SIG-M5 treated with dmso at 0.1 percent for 504 hours (cell line): Measurements from ENCODE around the gene SLC4A2.

Experiments
- DNase-seq: peaks from one replicate; lab custom pipeline; 2025; ENCODE audit not compliant: unreplicated experiment; lab: John Stamatoyannopoulos, UW

SLC4A2 gene

DNA sequence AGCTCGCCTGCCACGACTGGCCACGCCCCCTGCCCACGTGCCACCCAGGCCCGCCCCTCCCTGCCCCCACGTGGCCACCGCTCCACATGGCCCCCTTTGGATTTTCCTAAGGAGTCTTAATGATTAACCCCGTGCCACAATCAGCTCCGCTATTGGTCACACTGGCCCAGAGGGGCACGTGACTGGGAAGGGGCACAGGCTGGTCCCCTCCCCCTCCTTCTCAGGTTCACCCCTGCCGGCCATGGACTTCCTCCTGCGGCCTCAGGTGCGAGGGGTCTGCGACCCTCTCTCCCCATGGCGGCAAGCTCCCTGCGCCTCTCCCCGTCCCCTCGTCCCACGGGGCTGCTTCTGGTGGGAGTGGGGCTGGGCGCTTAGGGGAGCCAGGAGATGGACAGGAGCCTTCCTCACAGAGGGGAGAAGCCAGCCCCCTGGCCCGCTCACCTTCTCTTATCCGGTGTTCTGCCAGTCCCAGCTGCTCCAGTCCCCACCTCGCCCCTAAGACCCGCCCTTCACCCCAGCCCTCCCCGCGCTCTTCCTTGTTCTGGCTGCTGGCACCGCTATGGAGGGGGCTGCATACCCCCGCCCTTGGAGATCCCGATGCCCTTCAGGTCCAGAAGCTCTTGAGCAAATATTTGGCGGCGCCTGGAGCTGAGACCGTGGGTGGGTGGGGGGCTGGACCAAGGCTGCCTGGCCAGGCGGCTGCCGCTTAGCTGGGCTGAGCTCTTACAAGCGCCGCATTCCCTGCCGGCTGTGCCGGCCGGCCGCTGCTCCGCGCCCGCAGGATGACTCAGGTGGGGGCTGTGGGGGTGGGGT is 3.2 kb downstream of the SLC4A2 start:
- no peak for DNase-seq

DNA sequence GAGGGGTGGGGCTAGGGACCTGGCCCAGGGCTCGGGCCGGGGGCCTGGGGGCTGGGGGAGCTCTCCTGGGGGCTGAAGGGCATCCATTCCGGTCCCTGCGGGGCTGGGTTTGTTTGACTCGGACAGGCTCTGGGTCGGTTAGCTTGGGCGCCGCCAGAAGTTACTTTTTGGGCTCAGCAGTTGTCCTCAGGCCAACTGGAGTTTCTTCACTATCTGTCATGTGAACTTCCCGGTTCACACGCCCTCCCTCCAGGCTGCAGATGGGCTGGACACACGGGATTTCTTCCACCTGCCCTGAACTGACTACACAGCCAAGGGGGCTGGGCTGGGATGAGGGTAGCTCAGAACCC is 3.8 kb downstream of the SLC4A2 start:
- no peak for DNase-seq

DNA sequence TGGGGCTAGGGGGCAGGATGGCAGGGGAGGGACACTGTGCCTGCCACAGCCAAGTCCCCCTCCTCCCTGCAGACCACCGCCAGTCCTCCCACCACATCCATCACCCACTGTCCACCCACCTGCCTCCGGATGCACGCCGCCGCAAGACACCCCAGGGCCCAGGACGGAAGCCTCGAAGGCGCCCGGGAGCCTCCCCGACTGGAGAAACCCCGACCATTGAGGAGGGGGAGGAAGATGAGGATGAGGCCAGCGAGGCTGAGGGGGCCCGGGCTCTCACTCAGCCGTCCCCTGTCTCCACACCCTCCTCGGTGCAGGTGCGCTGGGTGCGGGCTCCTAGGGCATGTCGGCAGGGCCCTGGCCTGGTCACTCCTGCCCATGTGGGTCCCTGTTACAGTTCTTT is 5.1 kb downstream of the SLC4A2 start:
- no peak for DNase-seq

DNA sequence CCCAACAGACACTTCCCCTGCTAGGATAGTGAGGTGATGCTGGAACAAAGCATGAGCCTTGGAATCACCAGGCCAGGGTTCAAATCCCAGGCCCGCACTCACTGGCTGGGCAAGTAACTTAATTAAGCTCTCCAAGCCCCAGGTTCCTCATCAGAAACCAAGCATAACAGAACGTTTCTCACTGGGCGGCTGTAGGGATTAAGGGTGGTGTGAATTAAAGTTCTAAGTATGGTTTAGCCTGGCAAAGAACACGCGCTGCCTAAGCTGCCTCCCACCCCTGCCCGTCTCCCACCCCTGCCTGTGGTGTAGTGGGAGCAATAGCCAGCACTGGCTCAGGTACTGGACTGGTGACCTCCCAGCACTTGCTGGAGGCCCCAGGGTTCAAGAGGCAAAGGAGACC is 5.6 kb downstream of the SLC4A2 start:
- no peak for DNase-seq

DNA sequence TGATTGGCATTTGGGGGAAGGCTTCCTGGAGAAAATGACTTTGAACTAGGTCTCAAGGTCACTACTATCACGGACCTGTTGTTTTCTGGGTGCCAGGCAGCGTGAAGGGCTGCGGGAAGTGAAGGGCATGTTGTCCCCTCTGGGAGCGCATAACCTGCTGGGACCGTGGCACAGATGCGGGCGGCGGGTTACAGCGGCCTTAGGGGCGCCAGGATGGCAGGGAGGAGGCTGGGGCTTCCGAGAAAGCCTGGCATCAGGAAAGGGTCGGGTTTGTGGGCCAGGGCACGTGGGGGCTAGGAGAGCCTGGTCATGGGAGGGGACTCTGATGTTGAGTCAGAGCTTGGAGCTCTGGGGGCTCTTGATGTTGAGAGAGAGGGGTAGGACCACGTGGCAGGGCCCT is 6.1 kb downstream of the SLC4A2 start:
- DNase-seq: no peak

DNA sequence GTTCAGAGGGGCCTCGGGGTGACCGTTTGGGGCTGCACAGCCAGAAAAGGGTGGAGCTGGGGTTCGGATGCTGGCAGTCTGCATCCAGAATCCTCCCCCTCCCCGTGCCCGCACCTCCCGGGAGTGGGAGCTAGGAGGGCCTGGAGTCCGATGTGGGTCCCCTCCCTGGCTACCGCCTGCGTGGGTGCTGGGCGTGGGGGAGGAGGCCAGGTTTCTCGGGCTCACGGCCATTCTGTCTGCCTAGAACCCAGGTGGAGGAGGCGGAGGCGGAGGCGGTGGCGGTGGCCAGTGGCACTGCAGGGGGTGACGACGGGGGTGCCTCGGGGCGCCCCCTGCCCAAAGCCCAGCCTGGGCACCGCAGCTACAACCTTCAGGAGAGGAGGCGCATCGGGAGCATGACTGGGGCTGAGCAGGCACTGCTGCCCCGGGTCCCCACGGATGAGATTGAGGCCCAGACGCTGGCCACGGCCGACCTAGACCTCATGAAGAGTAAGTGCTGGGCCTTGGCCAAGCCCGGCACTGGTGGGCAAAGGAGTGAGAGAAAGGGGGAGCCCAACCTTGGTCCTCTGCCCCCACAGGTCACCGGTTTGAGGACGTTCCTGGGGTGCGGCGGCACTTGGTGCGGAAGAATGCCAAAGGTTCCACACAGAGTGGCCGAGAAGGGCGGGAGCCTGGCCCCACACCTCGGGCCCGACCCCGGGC is 7.0 kb downstream of the SLC4A2 start:
- no peak for DNase-seq

DNA sequence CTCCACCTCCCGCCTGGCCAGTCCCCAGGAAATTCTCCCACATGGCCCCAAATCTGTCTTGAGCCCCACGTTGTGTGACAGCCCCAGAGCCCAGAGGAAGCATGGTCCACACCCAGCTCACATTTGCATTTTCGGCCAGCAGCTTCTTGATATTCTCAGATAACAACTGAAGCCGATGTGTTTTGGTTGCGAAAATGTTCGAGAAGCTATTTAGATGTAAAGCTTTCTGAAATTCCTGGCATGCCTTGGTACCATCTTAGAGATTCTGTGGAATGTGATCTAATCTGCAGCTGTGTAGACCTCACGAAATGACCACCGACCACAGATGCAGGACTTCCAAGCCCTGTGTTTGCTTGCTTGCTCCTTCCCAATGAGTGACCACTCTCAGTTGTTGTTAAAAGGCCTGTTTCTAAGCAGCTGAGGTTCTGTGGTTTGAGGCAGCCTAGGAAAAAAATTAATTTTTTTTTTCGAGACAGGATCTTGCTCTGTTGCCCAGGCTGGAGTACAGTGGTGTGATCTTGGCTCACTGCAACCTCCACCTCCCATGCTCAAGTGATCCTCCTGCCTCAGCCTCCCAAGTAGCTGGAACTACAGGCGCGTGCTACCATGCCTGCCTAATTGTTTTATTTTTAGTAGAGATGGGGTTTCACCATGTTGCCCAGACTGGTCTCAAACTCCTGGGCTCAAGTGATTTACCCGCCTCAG is 8.8 kb downstream of the SLC4A2 start:
- DNase-seq: no peak

DNA sequence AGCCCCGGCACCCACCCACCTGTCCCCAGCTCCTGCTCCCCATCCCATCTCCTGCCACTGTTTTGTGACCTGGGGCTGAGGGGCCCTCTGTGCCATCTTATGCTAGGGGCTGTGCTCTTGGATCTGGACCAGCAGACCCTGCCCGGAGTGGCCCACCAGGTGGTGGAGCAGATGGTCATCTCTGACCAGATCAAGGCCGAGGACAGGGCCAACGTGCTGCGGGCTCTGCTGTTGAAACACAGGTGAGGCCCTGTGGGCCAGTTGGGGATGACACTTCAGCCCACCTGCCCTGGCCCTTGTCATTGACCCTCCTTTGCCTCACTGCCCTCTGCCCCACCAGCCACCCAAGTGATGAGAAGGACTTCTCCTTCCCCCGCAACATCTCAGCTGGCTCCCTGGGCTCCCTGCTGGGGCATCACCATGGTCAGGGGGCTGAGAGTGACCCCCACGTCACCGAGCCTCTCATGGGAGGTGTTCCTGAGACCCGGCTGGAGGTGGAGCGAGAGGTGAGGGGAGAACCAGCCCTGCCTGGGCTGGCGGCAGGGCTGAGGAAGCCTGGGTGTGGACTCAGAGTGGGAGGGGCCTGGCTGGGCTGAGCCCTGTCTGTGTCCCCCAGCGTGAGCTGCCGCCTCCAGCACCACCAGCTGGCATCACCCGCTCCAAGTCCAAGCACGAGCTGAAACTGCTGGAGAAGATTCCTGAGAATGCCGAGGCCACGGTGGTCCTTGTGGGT is 10.6 kb downstream of the SLC4A2 start:
- no peak for DNase-seq

DNA sequence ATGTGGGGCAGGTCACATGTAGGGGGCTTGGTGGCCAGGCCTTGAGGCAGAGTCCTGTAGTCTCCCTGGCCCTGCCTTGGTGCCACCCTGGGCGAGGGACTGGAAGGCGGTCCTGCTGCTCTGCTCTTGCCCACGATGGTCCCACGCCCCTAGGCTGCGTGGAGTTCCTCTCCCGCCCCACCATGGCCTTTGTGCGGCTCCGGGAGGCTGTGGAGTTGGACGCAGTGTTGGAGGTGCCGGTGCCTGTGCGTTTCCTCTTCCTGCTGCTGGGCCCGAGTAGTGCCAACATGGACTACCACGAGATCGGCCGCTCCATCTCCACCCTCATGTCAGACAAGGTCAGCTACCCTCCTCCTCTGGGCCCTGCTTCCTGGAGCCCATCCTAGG is 11.2 kb downstream of the SLC4A2 start:
- no peak for DNase-seq

DNA sequence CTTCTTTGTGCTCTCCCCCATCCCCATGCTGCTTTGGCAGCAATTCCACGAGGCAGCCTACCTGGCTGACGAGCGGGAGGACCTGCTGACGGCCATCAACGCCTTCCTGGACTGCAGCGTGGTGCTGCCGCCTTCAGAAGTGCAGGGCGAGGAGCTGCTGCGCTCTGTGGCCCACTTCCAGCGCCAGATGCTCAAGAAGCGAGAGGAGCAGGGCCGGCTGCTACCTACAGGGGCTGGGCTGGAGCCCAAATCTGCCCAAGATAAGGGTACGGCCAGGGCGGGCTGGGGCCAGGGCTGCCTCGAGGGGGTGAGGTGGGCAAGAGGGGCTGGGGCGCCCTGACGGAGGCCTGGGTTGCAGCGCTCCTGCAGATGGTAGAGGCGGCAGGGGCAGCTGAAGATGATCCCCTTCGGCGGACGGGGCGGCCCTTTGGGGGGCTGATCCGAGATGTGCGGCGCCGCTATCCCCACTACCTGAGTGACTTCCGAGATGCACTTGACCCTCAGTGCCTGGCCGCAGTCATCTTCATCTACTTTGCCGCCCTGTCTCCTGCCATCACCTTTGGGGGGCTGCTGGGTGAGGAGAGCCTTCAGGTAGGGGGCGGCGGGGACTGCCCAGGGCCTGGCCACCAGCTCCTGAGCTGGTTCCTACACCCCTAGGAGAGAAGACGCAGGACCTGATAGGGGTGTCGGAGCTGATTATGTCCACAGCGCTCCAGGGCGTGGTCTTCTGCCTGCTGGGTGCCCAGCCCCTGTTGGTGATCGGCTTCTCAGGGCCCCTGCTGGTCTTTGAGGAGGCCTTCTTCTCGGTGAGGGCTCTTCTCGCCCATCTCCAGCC is 11.9 kb downstream of the SLC4A2 start:
- no peak for DNase-seq

DNA sequence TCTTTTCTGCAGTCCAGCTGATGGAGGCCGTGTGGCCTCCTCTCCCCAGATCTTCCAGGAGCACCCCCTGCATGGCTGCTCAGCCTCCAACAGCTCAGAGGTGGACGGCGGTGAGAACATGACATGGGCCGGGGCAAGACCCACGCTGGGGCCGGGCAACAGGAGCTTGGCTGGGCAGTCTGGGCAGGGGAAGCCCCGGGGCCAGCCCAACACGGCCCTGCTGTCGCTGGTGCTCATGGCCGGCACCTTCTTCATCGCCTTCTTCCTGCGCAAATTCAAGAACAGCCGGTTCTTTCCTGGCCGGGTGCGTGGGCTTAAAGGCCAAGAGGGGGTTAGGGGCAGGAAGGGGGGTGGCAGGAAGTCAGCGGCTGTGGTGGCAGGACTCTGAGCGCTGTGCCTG is 14.6 kb downstream of the SLC4A2 start:
- no peak for DNase-seq

DNA sequence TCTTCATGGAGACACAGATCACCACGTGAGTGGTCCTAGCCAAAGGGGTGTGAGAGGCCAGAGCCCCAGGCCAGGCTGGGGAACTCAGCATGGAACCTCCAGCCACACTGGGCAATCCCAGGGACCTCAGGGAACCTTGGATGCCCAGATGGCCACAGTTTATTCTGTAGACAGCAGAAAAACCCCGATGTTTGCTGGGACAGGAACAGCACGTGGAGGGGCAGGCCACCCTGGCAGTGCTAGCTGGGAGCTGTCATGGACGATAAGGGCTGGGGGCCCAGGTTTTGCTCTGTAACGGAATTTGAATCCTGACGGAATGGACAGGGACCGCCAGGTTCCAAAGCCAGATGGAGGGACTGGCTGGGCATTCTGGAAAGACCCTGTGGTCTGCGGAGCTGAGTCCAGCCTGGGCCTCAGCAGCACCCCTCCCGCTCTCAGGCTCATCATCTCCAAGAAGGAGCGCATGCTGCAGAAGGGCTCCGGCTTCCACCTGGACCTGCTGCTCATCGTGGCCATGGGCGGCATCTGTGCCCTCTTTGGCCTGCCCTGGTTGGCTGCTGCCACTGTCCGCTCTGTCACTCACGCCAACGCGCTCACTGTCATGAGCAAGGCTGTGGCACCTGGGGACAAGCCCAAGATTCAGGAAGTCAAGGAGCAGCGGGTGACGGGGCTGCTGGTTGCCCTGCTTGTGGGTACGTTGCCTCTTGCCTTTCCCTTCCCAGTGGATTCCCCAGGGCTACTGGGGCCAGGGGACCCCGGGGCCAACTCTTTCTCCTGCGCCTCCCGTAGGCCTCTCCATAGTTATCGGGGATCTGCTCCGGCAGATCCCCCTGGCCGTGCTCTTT is 15.7 kb downstream of the SLC4A2 start:
- DNase-seq: no peak

DNA sequence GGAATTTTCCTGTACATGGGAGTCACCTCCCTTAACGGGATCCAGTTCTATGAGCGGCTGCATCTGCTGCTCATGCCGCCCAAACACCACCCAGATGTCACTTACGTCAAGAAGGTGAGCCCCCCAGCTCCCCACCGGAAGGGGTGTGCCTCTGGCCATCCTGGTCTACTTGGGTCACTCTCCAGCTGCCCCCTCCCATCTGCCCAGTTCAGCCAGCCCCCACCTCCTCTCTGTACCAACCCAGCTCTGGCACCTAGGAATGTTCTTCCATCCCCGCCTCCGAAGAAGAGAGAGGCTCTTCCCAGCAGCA is 16.2 kb downstream of the SLC4A2 start:
- no peak for DNase-seq

DNA sequence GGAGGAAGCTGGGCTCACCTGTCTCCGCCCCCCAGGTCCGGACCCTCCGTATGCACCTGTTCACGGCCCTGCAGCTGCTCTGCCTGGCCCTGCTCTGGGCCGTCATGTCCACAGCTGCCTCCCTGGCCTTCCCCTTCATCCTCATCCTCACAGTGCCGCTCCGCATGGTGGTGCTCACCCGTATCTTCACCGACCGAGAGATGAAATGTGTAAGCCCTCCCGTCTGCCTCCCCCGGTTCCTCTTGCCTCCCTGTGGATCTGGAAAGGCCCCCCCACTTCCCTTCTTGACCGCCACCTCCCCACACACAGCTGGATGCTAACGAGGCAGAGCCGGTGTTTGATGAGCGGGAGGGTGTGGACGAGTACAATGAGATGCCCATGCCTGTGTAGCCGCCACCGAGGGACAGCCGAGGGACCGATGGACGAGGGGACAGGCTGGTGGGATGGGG is 16.6 kb downstream of the SLC4A2 start:
- no peak for DNase-seq

DNA sequence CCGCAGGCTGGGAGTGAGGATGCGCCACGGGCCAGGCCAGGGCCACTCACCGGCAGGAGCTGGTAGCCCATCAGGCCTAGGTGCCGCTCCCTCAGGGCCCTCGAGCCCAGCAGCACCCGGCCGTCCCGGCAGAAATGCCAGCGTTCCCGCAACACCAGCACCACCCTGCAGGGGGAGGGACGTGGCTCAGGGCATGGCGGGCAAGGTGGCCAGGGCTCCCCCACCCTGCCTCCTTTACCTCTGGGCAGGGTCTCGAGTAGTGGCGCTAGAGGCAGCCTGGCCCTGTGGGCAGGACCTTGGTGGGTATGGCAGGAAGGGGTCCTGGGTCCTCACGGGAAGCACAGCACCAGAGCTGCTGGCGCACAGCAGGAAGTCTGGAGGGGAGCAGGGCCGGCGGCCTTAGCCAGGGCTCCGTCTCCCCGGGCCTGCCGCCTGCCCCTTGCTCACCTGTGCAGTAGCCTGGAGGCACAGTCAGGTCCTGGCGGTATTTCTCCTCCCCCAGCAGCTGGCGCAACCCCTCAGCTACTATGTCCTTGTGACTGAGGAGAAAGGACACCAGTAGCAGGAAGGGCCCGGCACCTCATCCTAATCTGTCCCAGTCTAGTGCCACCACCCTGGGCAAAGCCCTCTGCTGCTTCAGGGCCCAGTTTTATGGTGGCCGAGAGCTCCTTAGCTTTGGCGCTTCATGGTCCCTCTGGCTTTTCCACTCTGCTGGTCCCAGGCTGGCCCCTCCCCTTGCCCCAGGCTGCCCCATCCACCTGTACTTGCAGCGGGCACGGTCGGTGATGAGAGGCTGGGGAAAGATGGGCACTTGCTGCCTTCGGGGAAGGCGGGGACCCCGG is 17.7 kb downstream of the SLC4A2 start:
- no peak for DNase-seq

DNA sequence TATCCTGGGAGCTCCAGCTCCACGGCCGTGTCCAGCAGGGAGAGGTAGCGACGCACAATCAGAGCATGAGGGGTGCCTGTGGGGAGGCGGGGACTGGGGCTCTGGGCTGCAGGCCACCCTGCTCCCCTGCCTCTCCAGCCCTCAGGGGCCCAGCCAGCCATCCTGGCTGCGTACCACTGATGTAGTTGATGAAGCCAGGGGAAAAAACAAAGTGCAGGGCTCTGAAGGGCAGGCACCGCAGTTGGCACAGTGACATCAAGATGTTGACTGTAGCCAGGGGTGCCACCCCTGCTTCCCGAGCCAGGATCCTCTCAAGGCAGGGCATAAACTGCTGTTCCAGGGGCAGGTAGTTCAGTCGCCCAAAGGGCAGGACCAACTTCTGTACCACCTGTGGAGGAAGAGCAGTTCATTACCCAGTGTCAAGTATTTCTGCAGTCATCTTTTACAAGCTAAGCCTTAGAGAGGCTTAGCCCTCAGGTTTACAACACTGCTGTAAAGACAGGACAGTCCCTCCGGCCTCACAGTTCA is 18.4 kb downstream of the SLC4A2 start:
- DNase-seq: no peak

DNA sequence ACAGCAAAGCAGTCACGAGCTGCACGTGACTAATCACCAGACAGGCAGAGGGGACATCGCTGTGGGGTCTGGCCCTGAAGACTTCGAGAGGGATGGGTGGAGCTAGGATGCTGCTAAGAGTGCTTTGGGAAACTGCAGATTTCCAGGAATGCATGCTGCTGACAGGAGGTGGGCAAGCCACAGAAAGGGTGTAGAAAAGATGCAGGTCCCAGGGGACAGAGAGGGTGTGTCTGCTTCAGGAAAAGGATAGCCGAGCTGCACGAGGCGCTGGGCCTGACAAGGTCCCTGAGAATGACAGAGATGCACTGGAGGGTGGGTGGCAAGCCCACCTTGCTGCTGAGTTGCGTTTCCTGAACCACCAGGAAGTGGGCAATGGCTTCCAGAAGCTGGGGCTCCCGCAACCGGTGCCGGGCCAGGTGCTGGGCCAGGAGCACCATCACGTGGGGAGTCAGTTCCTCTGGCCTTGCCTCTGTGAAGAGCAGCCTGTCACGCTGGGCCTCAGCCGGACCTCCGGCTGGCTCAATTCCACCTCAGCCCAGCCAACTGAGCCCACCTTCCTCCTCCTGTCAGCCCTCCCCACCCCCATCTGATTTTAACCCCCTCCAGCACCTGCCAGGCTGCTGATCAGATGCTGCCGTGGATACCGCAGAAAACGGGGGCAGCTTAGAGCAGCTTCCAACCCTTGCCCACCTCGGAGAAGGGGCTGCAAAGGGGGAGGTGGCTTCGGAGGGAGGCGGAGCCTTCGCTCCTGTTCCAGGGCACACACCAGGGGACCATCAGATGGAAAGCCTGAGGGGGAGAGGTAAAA is 19.0 kb downstream of the SLC4A2 start:
- no peak for DNase-seq
